Esophagus muscularis mucosa (tissue), 4 donors: ENCODE results near the gene KMT5B. TPM values are rescaled to one million over a fixed set of nuclear protein-coding genes. Genes with fewer than 3 reads are reported as not detected.
"Not testable (repeated sequence)": the region's sequence is repeated elsewhere in the genome, so short reads cannot be mapped to it uniquely, and the experiment has no call there.

Source experiments
- DNase-seq: peaks from one replicate; pipeline ENCODE4 v3.0.0-alpha.2; 2017; ENCODE audit errors: extremely low spot score
- H3K27ac ChIP-seq, 4 donors: fragments of 200-600 bp; sonication (generic); replicated peaks in 1 of 4; 1 replicate in 3 of 4; 2 replicates in 1 of 4; pipeline ENCODE4 v1.5.1; 2016 to 2019; ENCODE audit warnings: mild to moderate bottlenecking in 1 of 4
- H3K27me3 ChIP-seq, 4 donors: fragments of 200-600 bp; sonication (generic); one replicate each; pipeline versions ENCODE4 v1.5.1 to v1.6.0; 2016 to 2019
- H3K36me3 ChIP-seq, 4 donors: fragments of 200-600 bp; sonication (generic); one replicate each; pipeline ENCODE4 v1.5.1; 2016 to 2019
- H3K4me1 ChIP-seq, 4 donors: fragments of 200-600 bp; sonication (generic); one replicate each; pipeline ENCODE4 v1.5.1; 2016 to 2019
- H3K4me3 ChIP-seq, 4 donors: fragments of 200-600 bp; sonication (generic); 1 replicate in 2 of 4; 2 replicates in 2 of 4; pipeline ENCODE4 v1.5.1; 2016 to 2019; ENCODE audit warnings: mild to moderate bottlenecking in 4 of 4, moderate library complexity in 1 of 4
- H3K9me3 ChIP-seq, 4 donors: fragments of 200-600 bp; sonication (generic); 1 replicate in 3 of 4; 2 replicates in 1 of 4; pipeline ENCODE4 v1.5.1; 2016 to 2019
- EP300 ChIP-seq: sonication (generic); formaldehyde crosslinking; IDR thresholded peaks from one replicate; pipeline ENCODE4 v1.6.1; 2017; ENCODE audit warnings: antibody characterized with exemption
- POLR2A ChIP-seq: fragments of 450-650 bp; IDR thresholded peaks from one replicate; pipeline ENCODE4 v1.6.1; 2017; ENCODE audit warnings: antibody characterized with exemption, moderate library complexity, mild to moderate bottlenecking, low read depth
- POLR2AphosphoS5 ChIP-seq, 2 donors: sonication (generic); formaldehyde crosslinking; IDR thresholded peaks; one replicate each; pipeline ENCODE4 v1.6.1; 2017; ENCODE audit warnings: antibody characterized with exemption in 2 of 2
- WGBS: methylation state at CpG from one replicate; pipeline ENCODE4 v1.1.5; 2018; 5-methylcytosine and 5-hydroxymethylcytosine counted together
- intact Hi-C: fragments of 100-400 bp; cut with DNase I; formaldehyde crosslinking; loops from one replicate; pipeline ENCODE4 v1.15.1; 2023
- total RNA-seq, 4 donors: library from RNA; depleted of rRNA; stranded (reverse); fragments of >200 nt; gene quantifications; one replicate each; pipeline versions ENCODE4 v1.1.0 to v1.2.1, GENCODE V29; 2016
- TF ChIP-seq, protein P1 (sequence below), 3 experiments: fragments of 200-600 bp in 2 of 3; fragments of 450-650 bp in 1 of 3; sonication (generic) in 2 of 3; IDR thresholded peaks; one replicate each; pipeline ENCODE4 v1.5.1; 2017 to 2019; ENCODE audit warnings: antibody characterized with exemption in 3 of 3, mild to moderate bottlenecking in 2 of 3, moderate library complexity in 1 of 3

KMT5B gene
- total RNA-seq, 4 donors from 2014 or later, result 28.7 to 49.4 (median 43.3) TPM

DNA sequence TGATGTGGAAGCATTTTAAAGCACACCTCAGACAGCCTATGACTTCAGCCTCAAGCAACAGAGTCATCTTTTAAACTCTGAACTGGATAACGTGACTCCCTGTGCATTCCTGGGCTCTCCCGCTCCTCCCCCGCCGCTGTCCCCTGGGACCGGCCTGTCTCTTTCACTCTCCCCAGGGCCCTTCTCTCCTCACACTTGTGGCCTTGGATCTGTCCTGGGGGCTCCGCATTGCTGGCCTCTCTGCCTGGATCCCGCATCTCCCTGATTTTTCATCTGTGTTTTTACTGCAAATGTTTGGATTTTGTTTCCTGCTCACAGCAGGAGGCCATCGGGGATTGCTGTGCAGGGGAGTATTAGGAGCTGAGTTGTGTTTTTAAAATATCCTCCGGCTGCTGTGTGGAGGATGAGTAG lies 43.2 kb upstream of the KMT5B start:
- DNase-seq, result no peak
- Histone ChIP-seq H3K27me3 (no peaks in the 10 kb centered on the region), H3K4me3 (no peak overlapping the region), H3K36me3 (peaks cover 2 to 15% (median 10%) of the 10 kb centered on the region in 4 donors), H3K9me3 (no peaks in the 10 kb centered on the region), H3K4me1 (peaks cover 6 to 21% (median 15%) of the 10 kb centered on the region in 4 donors), H3K27ac (no peak overlapping the region)
- intact Hi-C loops, result no loop called here
- TF ChIP-seq, protein P1, sequence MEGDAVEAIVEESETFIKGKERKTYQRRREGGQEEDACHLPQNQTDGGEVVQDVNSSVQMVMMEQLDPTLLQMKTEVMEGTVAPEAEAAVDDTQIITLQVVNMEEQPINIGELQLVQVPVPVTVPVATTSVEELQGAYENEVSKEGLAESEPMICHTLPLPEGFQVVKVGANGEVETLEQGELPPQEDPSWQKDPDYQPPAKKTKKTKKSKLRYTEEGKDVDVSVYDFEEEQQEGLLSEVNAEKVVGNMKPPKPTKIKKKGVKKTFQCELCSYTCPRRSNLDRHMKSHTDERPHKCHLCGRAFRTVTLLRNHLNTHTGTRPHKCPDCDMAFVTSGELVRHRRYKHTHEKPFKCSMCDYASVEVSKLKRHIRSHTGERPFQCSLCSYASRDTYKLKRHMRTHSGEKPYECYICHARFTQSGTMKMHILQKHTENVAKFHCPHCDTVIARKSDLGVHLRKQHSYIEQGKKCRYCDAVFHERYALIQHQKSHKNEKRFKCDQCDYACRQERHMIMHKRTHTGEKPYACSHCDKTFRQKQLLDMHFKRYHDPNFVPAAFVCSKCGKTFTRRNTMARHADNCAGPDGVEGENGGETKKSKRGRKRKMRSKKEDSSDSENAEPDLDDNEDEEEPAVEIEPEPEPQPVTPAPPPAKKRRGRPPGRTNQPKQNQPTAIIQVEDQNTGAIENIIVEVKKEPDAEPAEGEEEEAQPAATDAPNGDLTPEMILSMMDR (IDR thresholded peaks at IDR 0.05), result no peak
- no peak for TF ChIP-seq EP300
- TF ChIP-seq POLR2A, result no peak
- TF ChIP-seq POLR2AphosphoS5 (IDR thresholded peaks at IDR 0.05), result no peak
- 62% methylated on average over 9 of the region's 9 CpGs for WGBS

DNA sequence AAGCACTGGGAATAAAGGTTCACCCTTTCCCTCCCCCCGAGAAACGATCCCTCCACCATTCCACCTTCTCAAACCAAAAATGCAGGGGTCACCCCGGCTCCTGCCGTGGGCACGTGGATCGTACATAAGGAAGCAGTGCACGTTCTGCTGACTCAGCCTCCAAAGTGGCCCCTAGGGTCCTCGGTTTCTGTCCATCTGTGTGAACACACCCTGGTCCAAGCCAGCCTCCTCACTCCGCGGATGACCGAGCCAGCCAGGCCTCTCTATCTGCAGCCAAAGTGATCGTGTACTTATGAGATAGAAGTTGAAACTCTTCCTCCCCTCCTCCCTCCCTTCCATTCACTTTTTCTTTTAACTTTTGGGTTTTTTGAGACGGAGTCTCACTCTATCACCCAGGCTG lies 42.4 kb upstream of the KMT5B start:
- TF ChIP-seq POLR2A (no peak), POLR2AphosphoS5 (IDR thresholded peaks at IDR 0.05) (no peak), EP300 (no peak)
- TF ChIP-seq, protein P1 (IDR thresholded peaks at IDR 0.05), result no peak
- Histone ChIP-seq H3K27me3 (no peaks in the 10 kb centered on the region), H3K4me1 (peaks cover 6 to 21% (median 15%) of the 10 kb centered on the region in 4 donors), H3K4me3 (no peak overlapping the region), H3K27ac (no peak overlapping the region), H3K9me3 (no peaks in the 10 kb centered on the region), H3K36me3 (peaks cover 0 to 7% (median 2%) of the 10 kb centered on the region in 4 donors)
- DNase-seq, result no peak
- WGBS, result 64% methylated on average over 13 of the region's 13 CpGs
- intact Hi-C loops, result no loop called here

DNA sequence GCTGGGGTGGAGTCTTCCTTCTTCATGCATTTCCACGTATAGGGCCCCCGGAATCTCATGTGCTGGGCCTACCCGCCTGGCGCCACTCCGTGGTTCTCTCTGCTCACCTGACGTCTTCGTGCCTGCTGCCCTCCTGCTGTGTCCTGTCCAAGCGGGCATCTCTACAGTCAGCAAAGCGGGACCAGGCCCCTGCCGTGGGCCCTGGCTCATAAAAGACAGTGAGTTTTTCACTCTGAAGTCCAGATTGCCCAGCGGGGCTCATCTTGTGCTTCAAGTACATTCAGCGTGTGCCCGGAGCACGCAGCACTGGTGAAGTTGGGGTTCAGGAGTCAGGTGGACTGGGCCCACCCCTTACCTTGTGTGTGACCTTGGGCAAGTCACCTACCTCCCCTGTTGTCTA lies 41.3 kb upstream of the KMT5B start:
- no peak for TF ChIP-seq POLR2A
- TF ChIP-seq, protein P1 (IDR thresholded peaks at IDR 0.05), result no peak
- TF ChIP-seq EP300, result no peak
- TF ChIP-seq POLR2AphosphoS5 (IDR thresholded peaks at IDR 0.05), result no peak
- DNase-seq, result no peak
- intact Hi-C loops, result no loop called here

DNA sequence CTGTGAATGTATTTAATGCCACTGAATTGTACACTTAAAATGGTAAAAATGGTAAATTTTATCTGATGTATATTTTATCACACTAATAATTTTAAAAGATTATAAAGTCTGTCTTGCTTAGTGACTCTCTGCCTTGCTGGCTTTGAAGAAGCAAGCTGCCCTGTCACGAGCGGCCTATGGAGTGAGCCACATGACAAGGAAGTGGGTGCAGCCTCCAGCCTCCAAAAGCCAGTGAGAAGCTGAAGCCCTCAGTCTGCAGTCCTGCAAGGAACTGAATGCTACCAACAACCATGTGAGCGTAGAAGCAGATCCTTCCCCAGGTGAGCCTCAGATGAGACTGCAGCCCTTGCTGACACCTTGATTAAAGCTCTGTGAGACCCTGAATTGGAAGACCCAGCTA lies 38.7 kb upstream of the KMT5B start:
- no peak overlapping the region for H3K4me3 ChIP-seq
- DNase-seq, result no peak
- intact Hi-C loops, result no loop called here
- 68% methylated on average over 3 of the region's 3 CpGs for WGBS
- H3K27ac ChIP-seq, result no peak overlapping the region
- H3K36me3 ChIP-seq, result no peaks in the 10 kb centered on the region
- H3K4me1 ChIP-seq, result peaks cover 0 to 5% (median 2%) of the 10 kb centered on the region in 4 donors
- TF ChIP-seq EP300 (no peak), POLR2AphosphoS5 (IDR thresholded peaks at IDR 0.05) (no peak)
- no peaks in the 10 kb centered on the region for H3K9me3 ChIP-seq
- no peaks in the 10 kb centered on the region for H3K27me3 ChIP-seq

More for the DNA sequence above, 41.3 kb upstream of the KMT5B start:
- Histone ChIP-seq H3K4me1 (peaks cover 6 to 21% (median 15%) of the 10 kb centered on the region in 4 donors), H3K9me3 (no peaks in the 10 kb centered on the region), H3K36me3 (no peaks in the 10 kb centered on the region), H3K27me3 (no peaks in the 10 kb centered on the region), H3K4me3 (no peak overlapping the region), H3K27ac (no peak overlapping the region)
- 97% methylated on average over 14 of the region's 14 CpGs for WGBS

DNA sequence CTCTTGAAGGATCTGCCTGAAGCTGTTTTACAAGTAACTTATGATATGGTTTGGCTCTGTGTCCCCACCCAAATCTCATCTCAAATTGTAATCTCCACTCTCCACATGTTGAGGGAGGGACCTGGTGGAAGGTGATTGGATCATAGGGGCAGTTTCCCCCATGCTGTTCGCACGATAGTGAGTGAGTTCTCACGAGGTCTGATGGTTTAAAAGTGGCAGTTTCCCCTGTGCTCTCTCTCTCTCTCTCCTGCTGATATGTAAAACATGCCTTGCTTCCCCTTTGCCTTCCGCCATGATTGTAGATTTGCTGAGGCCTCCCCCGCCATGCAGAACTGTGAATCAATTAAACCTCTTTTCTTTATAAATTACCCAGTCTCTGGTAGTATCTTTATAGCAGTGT lies 31.8 kb upstream of the KMT5B start:
- 83% methylated on average over 5 of the region's 5 CpGs for WGBS
- H3K27me3 ChIP-seq, intact Hi-C loops, H3K36me3 ChIP-seq, DNase-seq, H3K4me1 ChIP-seq, H3K9me3 ChIP-seq, H3K27ac ChIP-seq, H3K4me3 ChIP-seq: not testable (repeated sequence)

DNA sequence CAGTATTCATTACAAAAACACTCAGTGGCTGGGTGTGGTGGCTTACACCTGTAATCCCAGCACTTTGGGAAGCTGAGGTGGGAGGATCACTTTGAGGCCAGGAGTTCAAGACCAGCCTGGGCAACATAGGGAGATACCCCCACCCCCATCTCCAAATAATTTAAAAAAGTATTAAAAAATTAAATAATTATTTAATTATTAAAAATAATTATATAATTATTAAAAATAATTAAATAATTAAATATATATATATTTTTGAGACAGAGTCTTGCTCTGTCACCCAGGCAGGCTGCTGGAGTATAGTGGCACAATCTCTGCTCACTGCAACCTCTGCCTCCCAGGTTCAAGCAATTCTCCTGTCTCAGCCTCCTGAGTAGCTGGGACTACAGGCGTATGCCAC lies 30.8 kb upstream of the KMT5B start:
- WGBS, result 95% methylated on average over 1 of the region's 1 CpG
- DNase-seq, H3K36me3 ChIP-seq: not testable (repeated sequence)

More for the DNA sequence above, 30.8 kb upstream of the KMT5B start:
- H3K27ac ChIP-seq, intact Hi-C loops, H3K9me3 ChIP-seq, H3K4me3 ChIP-seq, H3K27me3 ChIP-seq, H3K4me1 ChIP-seq: not testable (repeated sequence)
